ENCODE measurements around the gene NDUFB10. TPM values are rescaled to one million over a fixed set of nuclear protein-coding genes. Genes with fewer than 3 reads are reported as not detected.

NDUFB10 gene
- total RNA-seq, 1 donor = 109 TPM

DNA sequence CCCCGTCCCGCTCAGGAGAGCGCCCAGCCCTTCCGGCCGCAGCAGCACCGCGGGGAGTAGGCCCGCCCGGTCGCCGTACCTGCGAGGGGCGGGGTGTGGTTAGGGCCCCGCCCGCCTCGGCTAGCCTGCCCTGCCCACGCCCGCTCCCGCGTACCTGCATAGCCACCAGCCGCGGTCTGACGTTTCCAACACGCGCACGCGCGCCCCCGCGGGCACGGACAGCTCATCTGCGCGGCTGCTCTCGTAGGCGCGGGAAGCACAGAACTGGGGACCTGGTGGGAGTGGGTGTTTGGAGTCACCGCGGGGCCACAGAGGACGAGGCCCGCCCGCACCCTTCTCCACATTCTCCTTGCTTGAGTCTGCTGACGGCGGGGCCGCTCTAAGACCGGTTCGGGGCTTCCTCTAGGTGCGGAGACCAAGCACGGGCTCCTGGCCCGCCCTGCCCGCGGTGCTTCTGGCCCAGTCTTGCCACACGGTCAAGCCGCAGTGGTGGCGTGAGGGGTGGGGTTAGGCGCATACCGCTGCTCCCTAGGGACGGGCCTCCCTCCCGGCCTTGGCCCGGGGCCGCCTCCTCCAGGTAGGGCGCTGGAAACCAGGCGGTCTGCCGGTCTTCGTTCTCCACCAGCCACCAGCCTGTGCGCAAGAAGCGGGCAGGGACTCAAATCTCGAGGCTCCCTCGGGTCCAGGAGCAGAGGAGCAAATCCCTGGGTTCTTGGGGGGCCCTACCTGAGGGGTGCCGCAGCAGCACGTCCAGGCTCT, 20.1 kb downstream of the NDUFB10 start:
- DNase-seq (ENCODE audit: insufficient read length, low spot score, missing footprints) = peak; percentile 85
- peaks cover 20% of the 10 kb centered on the region for H4K20me1 ChIP-seq (ENCODE audit: insufficient read depth, low read length)
- H3K27me3 ChIP-seq (ENCODE audit: insufficient read depth, low read length) = peaks cover 39% of the 10 kb centered on the region
- peaks cover 24% of the 10 kb centered on the region for H3K36me3 ChIP-seq (ENCODE audit: insufficient read depth, low read length)
- H3K4me2 ChIP-seq (ENCODE audit: insufficient read depth, low read length) = no peak overlapping the region
- no peak overlapping the region for H3K27ac ChIP-seq (ENCODE audit: low read depth, low read length)
- H3K4me3 ChIP-seq (ENCODE audit: insufficient read depth, low read length) = no peak overlapping the region
- H2AFZ ChIP-seq (ENCODE audit: low read length) = no peak overlapping the region
- H3K9me3 ChIP-seq (ENCODE audit: low read depth, low read length) = no peaks in the 10 kb centered on the region
- no peaks in the 10 kb centered on the region for H3K4me1 ChIP-seq (ENCODE audit: insufficient read depth, low read length)
- no peaks in the 10 kb centered on the region for H3K79me2 ChIP-seq (ENCODE audit: insufficient read depth, low read length)
- TF ChIP-seq, protein P1, sequence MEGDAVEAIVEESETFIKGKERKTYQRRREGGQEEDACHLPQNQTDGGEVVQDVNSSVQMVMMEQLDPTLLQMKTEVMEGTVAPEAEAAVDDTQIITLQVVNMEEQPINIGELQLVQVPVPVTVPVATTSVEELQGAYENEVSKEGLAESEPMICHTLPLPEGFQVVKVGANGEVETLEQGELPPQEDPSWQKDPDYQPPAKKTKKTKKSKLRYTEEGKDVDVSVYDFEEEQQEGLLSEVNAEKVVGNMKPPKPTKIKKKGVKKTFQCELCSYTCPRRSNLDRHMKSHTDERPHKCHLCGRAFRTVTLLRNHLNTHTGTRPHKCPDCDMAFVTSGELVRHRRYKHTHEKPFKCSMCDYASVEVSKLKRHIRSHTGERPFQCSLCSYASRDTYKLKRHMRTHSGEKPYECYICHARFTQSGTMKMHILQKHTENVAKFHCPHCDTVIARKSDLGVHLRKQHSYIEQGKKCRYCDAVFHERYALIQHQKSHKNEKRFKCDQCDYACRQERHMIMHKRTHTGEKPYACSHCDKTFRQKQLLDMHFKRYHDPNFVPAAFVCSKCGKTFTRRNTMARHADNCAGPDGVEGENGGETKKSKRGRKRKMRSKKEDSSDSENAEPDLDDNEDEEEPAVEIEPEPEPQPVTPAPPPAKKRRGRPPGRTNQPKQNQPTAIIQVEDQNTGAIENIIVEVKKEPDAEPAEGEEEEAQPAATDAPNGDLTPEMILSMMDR (IDR thresholded peaks at IDR 0.05; ENCODE audit: extremely low read depth, low read depth, low read length) = no peak

GRCh38 chr16:1980030-1980769, 20.9 kb downstream of the NDUFB10 start:
- Histone ChIP-seq H3K27me3 (ENCODE audit: insufficient read depth, low read length) (peaks cover 39% of the 10 kb centered on the region), H3K4me3 (ENCODE audit: insufficient read depth, low read length) (no peak overlapping the region), H3K4me2 (ENCODE audit: insufficient read depth, low read length) (no peak overlapping the region), H3K79me2 (ENCODE audit: insufficient read depth, low read length) (peaks cover 5% of the 10 kb centered on the region), H3K27ac (ENCODE audit: low read depth, low read length) (no peak overlapping the region), H4K20me1 (ENCODE audit: insufficient read depth, low read length) (peaks cover 24% of the 10 kb centered on the region), H3K4me1 (ENCODE audit: insufficient read depth, low read length) (peaks cover 6% of the 10 kb centered on the region), H3K9me3 (ENCODE audit: low read depth, low read length) (no peaks in the 10 kb centered on the region), H3K36me3 (ENCODE audit: insufficient read depth, low read length) (peaks cover 17% of the 10 kb centered on the region), H2AFZ (ENCODE audit: low read length) (no peak overlapping the region)
- peak; percentile 90 for DNase-seq (ENCODE audit: insufficient read length, low spot score, missing footprints)
- TF ChIP-seq, protein P1 (IDR thresholded peaks at IDR 0.05; ENCODE audit: extremely low read depth, low read depth, low read length) = no peak

DNA sequence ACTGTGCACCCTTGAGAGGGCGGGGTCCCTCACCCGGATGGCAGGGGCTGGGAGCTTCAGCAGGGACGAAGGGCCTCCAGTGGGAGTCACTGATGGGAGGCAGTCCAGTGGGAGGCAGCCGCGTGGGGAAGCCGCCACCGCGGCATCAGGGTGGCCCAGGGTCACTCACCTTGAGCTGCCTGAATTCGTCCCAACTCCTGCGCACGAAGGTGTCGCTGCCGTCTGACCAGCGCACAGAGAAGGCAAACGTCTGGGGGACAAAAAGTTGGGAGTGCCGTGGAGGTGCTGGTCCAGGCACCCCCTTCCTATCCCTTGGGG, 21.4 kb downstream of the NDUFB10 start:
- peaks cover 24% of the 10 kb centered on the region for H4K20me1 ChIP-seq (ENCODE audit: insufficient read depth, low read length)
- peaks cover 10% of the 10 kb centered on the region for H3K4me1 ChIP-seq (ENCODE audit: insufficient read depth, low read length)
- no peak overlapping the region for H3K4me2 ChIP-seq (ENCODE audit: insufficient read depth, low read length)
- H3K27me3 ChIP-seq (ENCODE audit: insufficient read depth, low read length) = peaks cover 39% of the 10 kb centered on the region
- no peaks in the 10 kb centered on the region for H3K9me3 ChIP-seq (ENCODE audit: low read depth, low read length)
- H3K27ac ChIP-seq (ENCODE audit: low read depth, low read length) = no peak overlapping the region
- no peak for DNase-seq (ENCODE audit: insufficient read length, low spot score, missing footprints)
- no peak overlapping the region for H2AFZ ChIP-seq (ENCODE audit: low read length)
- peaks cover 14% of the 10 kb centered on the region for H3K36me3 ChIP-seq (ENCODE audit: insufficient read depth, low read length)
- H3K79me2 ChIP-seq (ENCODE audit: insufficient read depth, low read length) = peaks cover 9% of the 10 kb centered on the region
- TF ChIP-seq, protein P1 (IDR thresholded peaks at IDR 0.05; ENCODE audit: extremely low read depth, low read depth, low read length) = no peak
- H3K4me3 ChIP-seq (ENCODE audit: insufficient read depth, low read length) = no peak overlapping the region

DNA sequence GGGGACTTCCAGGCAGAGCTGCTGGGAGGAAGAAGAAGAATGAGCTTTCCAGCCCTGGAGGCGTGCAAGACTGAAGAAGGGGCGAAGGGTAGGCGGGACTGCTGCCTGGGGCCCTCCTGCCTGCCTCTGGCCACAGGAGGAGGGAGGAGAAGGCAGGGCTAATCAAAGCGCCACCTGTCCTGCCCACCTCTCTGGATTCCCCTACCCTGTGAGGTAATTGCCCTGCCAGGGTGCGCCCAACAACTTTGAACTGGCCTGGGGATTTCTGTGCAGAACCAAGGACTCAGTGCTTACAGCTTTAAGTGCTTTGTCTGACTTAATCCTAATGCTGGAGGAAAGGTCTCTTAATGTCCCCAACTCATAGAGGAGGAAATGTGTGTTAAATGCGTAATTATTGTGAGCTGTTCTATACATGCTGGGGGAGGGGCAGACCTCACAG, 22.1 kb downstream of the NDUFB10 start, which contains the start of gene NOXO1:
NOXO1 (minus strand) TSS at position 72 of the 439 bp plus-strand sequence. CDS start 290 bp downstream, outside the sequence.
- H3K9me3 ChIP-seq (ENCODE audit: low read depth, low read length) = no peaks in the 10 kb centered on the region
- TF ChIP-seq, protein P1 (IDR thresholded peaks at IDR 0.05; ENCODE audit: extremely low read depth, low read depth, low read length) = no peak
- H3K36me3 ChIP-seq (ENCODE audit: insufficient read depth, low read length) = peaks cover 13% of the 10 kb centered on the region

More for the DNA sequence above, 22.1 kb downstream of the NDUFB10 start, which contains the start of gene NOXO1:
- Histone ChIP-seq H3K79me2 (ENCODE audit: insufficient read depth, low read length) (peaks cover 12% of the 10 kb centered on the region), H3K4me3 (ENCODE audit: insufficient read depth, low read length) (no peak within 1 kb of the TSS), H3K27ac (ENCODE audit: low read depth, low read length) (no peak within 1 kb of the TSS), H4K20me1 (ENCODE audit: insufficient read depth, low read length) (peaks cover 24% of the 10 kb centered on the region), H3K4me1 (ENCODE audit: insufficient read depth, low read length) (peaks cover 10% of the 10 kb centered on the region), H2AFZ (ENCODE audit: low read length) (no peak within 1 kb of the TSS), H3K27me3 (ENCODE audit: insufficient read depth, low read length) (peaks cover 39% of the 10 kb centered on the region), H3K4me2 (ENCODE audit: insufficient read depth, low read length) (no peak within 1 kb of the TSS)
- no peak for DNase-seq (ENCODE audit: insufficient read length, low spot score, missing footprints)

Data from osteoblast (primary cell).